ENCODE data around the gene PREX1.

Gene PREX1

GRCh38 chr20:48681873-48682426 lies 145.8 kb downstream of the PREX1 start:
- no peak for DNase-seq (ENCODE audit: low read depth)

- no peak for DNase-seq (ENCODE audit: low read depth)
Observed at GRCh38 chr20:48681201-48681872, 146.5 kb downstream of the PREX1 start.

GRCh38 chr20:48680650-48681049 lies 147.1 kb downstream of the PREX1 start:
- DNase-seq (ENCODE audit: low read depth): no peak

GRCh38 chr20:48679599-48679998 lies 148.2 kb downstream of the PREX1 start:
- no peak for DNase-seq (ENCODE audit: low read depth)

- no peak for DNase-seq (ENCODE audit: low read depth)
Observed at GRCh38 chr20:48679011-48679410, 148.8 kb downstream of the PREX1 start.

- no peak for DNase-seq (ENCODE audit: low read depth)
Observed at GRCh38 chr20:48678421-48678820, 149.4 kb downstream of the PREX1 start.

- no peak for DNase-seq (ENCODE audit: low read depth)
Observed at GRCh38 chr20:48676795-48677460, 150.9 kb downstream of the PREX1 start.

- DNase-seq (ENCODE audit: low read depth): no peak
Observed at GRCh38 chr20:48676125-48676524, 151.7 kb downstream of the PREX1 start.

- no peak for DNase-seq (ENCODE audit: low read depth)
Observed at GRCh38 chr20:48674461-48674860, 153.3 kb downstream of the PREX1 start.

GRCh38 chr20:48673507-48673906 lies 154.3 kb downstream of the PREX1 start:
- DNase-seq (ENCODE audit: low read depth): no peak

- DNase-seq (ENCODE audit: low read depth): no peak
Observed at GRCh38 chr20:48672324-48672723, 155.5 kb downstream of the PREX1 start.

- no peak for DNase-seq (ENCODE audit: low read depth)
Observed at GRCh38 chr20:48671141-48671540, 156.7 kb downstream of the PREX1 start.

GRCh38 chr20:48669946-48670605 lies 157.7 kb downstream of the PREX1 start:
- DNase-seq (ENCODE audit: low read depth): no peak

- no peak for DNase-seq (ENCODE audit: low read depth)
Observed at GRCh38 chr20:48668451-48668946, 159.3 kb downstream of the PREX1 start.

GRCh38 chr20:48667889-48668413 lies 159.8 kb downstream of the PREX1 start:
- DNase-seq (ENCODE audit: low read depth): no peak

- no peak for DNase-seq (ENCODE audit: low read depth)
Observed at GRCh38 chr20:48667481-48667880, 160.3 kb downstream of the PREX1 start.

GRCh38 chr20:48665785-48666184 lies 162.0 kb downstream of the PREX1 start:
- no peak for DNase-seq (ENCODE audit: low read depth)

- no peak for DNase-seq (ENCODE audit: low read depth)
Observed at GRCh38 chr20:48662711-48663110, 165.1 kb downstream of the PREX1 start.

- DNase-seq (ENCODE audit: low read depth): no peak
Observed at GRCh38 chr20:48661575-48662455, 166.0 kb downstream of the PREX1 start.

- DNase-seq (ENCODE audit: low read depth): no peak
Observed at GRCh38 chr20:48660788-48661187, 167.0 kb downstream of the PREX1 start.

GRCh38 chr20:48659858-48660257 lies 167.9 kb downstream of the PREX1 start:
- no peak for DNase-seq (ENCODE audit: low read depth)

GRCh38 chr20:48658505-48658904 lies 169.3 kb downstream of the PREX1 start:
- DNase-seq (ENCODE audit: low read depth): no peak

Measured in HS-5 (cell line).